ENCODE measurements around the gene SDK2.

DNA sequence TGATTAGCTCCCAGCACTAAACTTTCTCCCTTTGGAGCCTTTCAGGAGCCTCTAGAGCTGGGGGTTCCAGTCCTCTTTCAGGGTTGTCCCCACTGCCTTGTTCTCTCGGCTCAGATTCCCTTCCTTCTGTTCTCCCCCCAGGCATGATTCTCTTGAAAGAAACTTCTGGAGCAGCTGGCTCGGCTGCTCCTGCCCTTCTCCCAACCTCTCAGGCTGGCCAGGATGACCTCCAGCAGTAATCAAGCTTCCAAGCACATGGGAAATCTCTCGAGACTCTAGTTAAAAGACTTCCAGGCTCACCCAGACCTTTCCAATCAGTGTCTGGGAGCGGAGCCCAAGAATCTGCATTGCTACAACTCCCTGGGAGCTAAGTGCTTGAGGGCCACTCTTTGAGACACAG, 3.6 kb downstream of the SDK2 start:
- TF ChIP-seq POLR2A (IDR thresholded peaks at IDR 0.05), result no peak
- TF ChIP-seq, protein P1, sequence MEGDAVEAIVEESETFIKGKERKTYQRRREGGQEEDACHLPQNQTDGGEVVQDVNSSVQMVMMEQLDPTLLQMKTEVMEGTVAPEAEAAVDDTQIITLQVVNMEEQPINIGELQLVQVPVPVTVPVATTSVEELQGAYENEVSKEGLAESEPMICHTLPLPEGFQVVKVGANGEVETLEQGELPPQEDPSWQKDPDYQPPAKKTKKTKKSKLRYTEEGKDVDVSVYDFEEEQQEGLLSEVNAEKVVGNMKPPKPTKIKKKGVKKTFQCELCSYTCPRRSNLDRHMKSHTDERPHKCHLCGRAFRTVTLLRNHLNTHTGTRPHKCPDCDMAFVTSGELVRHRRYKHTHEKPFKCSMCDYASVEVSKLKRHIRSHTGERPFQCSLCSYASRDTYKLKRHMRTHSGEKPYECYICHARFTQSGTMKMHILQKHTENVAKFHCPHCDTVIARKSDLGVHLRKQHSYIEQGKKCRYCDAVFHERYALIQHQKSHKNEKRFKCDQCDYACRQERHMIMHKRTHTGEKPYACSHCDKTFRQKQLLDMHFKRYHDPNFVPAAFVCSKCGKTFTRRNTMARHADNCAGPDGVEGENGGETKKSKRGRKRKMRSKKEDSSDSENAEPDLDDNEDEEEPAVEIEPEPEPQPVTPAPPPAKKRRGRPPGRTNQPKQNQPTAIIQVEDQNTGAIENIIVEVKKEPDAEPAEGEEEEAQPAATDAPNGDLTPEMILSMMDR (IDR thresholded peaks at IDR 0.05), result no peak
- TF ChIP-seq EP300 (IDR thresholded peaks at IDR 0.05), result no peak

All from ovary (tissue), 3 donors.